Cardiac muscle cell (in vitro differentiated cells and primary cell): Measurements from ENCODE around the gene CAPS. TPM values are rescaled to one million over a fixed set of nuclear protein-coding genes. Genes with fewer than 3 reads are reported as not detected.

ENCODE experiments used
- DNase-seq, 2 donors: peaks; one replicate each; pipeline versions ENCODE4 v3.0.0 to v3.0.0-alpha.2; 2010 to 2017; ENCODE audit warnings: low read depth in 1 of 2, low spot score in 1 of 2
- H3K27ac ChIP-seq: fragments of 200-600 bp; sonication (generic); 2 replicates; pipeline ENCODE4 v1.5.1; 2016
- H3K27me3 ChIP-seq: fragments of 200-600 bp; sonication (generic); 2 replicates; pipeline ENCODE4 v1.6.0; 2016; ENCODE audit warnings: control low read depth
- H3K36me3 ChIP-seq: fragments of 200-600 bp; sonication (generic); 2 replicates; pipeline ENCODE4 v1.5.1; 2016; ENCODE audit warnings: control low read depth
- H3K4me1 ChIP-seq: fragments of 200-600 bp; sonication (generic); 2 replicates; pipeline ENCODE4 v1.8.1; 2017; ENCODE audit warnings: low read depth, mild to moderate bottlenecking, mixed run types
- H3K4me3 ChIP-seq: fragments of 200-600 bp; sonication (generic); 2 replicates; pipeline ENCODE4 v1.5.1; 2016; ENCODE audit warnings: mild to moderate bottlenecking
- H3K9me3 ChIP-seq: fragments of 200-600 bp; sonication (generic); 2 replicates; pipeline ENCODE4 v1.5.1; 2017; ENCODE audit warnings: low read depth, mild to moderate bottlenecking, control low read depth
- CTCF ChIP-seq: IDR thresholded peaks from 2 replicates; pipeline ENCODE4 v1.5.1; 2012; ENCODE audit warnings: low read depth, mild to moderate bottlenecking, low read length
- polyA plus RNA-seq: library from polyadenylated mRNA; unstranded; fragments of >200 nt; fragmentation: Nextera tagmentation; extraction: Ambion mirVana; gene quantifications from 2 replicates; pipeline ENCODE4 v1.2.1, GENCODE V29; 2016
- total RNA-seq: library from RNA; depleted of rRNA; stranded (reverse); fragments of >200 nt; gene quantifications from 2 replicates; pipeline ENCODE4 v1.2.3, GENCODE V29; 2016

The CAPS gene
- total and polyA plus RNA-seq, 2 experiments from 2014 or later: 14.1 to 23.6 TPM

GRCh38 chr19:5950741-5951140 lies 36.7 kb downstream of the CAPS start:
- no peaks in the 10 kb centered on the region for H3K9me3 ChIP-seq
- H3K27me3 ChIP-seq: no peaks in the 10 kb centered on the region
- no peak for TF ChIP-seq CTCF
- H3K4me1 ChIP-seq: peaks cover 53% of the 10 kb centered on the region
- no peak for DNase-seq
- peak overlapping the region; percentile 56 for H3K27ac ChIP-seq
- H3K36me3 ChIP-seq: no peaks in the 10 kb centered on the region
- no peak overlapping the region for H3K4me3 ChIP-seq

GRCh38 chr19:5951338-5951861 lies 37.3 kb downstream of the CAPS start:
- TF ChIP-seq CTCF: no peak
- Histone ChIP-seq H3K27ac (peak overlapping the region; percentile 56), H3K9me3 (no peaks in the 10 kb centered on the region), H3K27me3 (no peaks in the 10 kb centered on the region), H3K36me3 (no peaks in the 10 kb centered on the region), H3K4me1 (peaks cover 60% of the 10 kb centered on the region), H3K4me3 (no peak overlapping the region)
- DNase-seq: no peak

GRCh38 chr19:5952193-5953029 lies 38.4 kb downstream of the CAPS start:
- H3K36me3 ChIP-seq: no peaks in the 10 kb centered on the region
- no peak for TF ChIP-seq CTCF
- H3K4me1 ChIP-seq: peaks cover 70% of the 10 kb centered on the region

GRCh38 chr19:5953030-5953589 lies 39.1 kb downstream of the CAPS start:
- Histone ChIP-seq H3K4me3 (no peak overlapping the region), H3K4me1 (peaks cover 77% of the 10 kb centered on the region), H3K9me3 (no peaks in the 10 kb centered on the region), H3K27me3 (no peaks in the 10 kb centered on the region), H3K27ac (peak overlapping the region; percentile 95), H3K36me3 (no peaks in the 10 kb centered on the region)
- DNase-seq: no peak
- no peak for TF ChIP-seq CTCF

More at GRCh38 chr19:5952193-5953029, 38.4 kb downstream of the CAPS start:
- DNase-seq: no peak
- H3K27ac ChIP-seq: peak overlapping the region; percentile 95
- no peak overlapping the region for H3K4me3 ChIP-seq
- H3K9me3 ChIP-seq: no peaks in the 10 kb centered on the region
- no peaks in the 10 kb centered on the region for H3K27me3 ChIP-seq

GRCh38 chr19:5953680-5954213 lies 39.7 kb downstream of the CAPS start:
- Histone ChIP-seq H3K27me3 (no peaks in the 10 kb centered on the region), H3K4me1 (peaks cover 83% of the 10 kb centered on the region), H3K4me3 (no peak overlapping the region), H3K9me3 (no peaks in the 10 kb centered on the region), H3K27ac (peak overlapping the region; percentile 95), H3K36me3 (no peaks in the 10 kb centered on the region)
- no peak for DNase-seq
- no peak for TF ChIP-seq CTCF
